Activated CD8-positive, alpha-beta T cell treated with anti-CD3 and anti-CD28 coated beads for 36 hours (primary cell): ENCODE results near the gene ANTKMT. TPM values are rescaled to one million over a fixed set of nuclear protein-coding genes. Genes with fewer than 3 reads are reported as not detected.

ENCODE experiments used
- ATAC-seq: fragments of 200-7000 bp; cut with Tn5 transposase; one replicate; pipeline ENCODE4 v1.10.0; 2021; ENCODE audit warnings: mild to moderate bottlenecking, moderate library complexity
- CTCF ChIA-PET: fragments of 350-600 bp; sonication (Branson Sonifier 250); formaldehyde crosslinking; loops from one replicate; lab custom pipeline; 2021; ENCODE audit warnings: antibody characterized with exemption; lab: Charles Lee
- POLR2A ChIA-PET: fragments of 350-600 bp; sonication (Branson Sonifier 250); formaldehyde crosslinking; loops from one replicate; lab custom pipeline; 2021; ENCODE audit warnings: antibody characterized with exemption; lab: Charles Lee
- DNase-seq: peaks from one replicate; pipeline ENCODE4 v3.0.0-alpha.2; 2020
- H3K27ac Mint-ChIP-seq: one replicate; pipeline ENCODE4 v1.8.0; 2021; ENCODE audit warnings: mild to moderate bottlenecking, mixed read lengths
- H3K27me3 Mint-ChIP-seq: one replicate; pipeline ENCODE4 v1.8.0; 2021; ENCODE audit warnings: mixed read lengths
- H3K36me3 Mint-ChIP-seq: one replicate; pipeline ENCODE4 v1.8.0; 2021; ENCODE audit warnings: low read depth, mixed read lengths
- H3K4me1 Mint-ChIP-seq: one replicate; pipeline ENCODE4 v1.8.0; 2021; ENCODE audit warnings: low read depth, mixed read lengths
- H3K4me3 Mint-ChIP-seq: one replicate; pipeline ENCODE4 v1.8.0; 2021; ENCODE audit warnings: mild to moderate bottlenecking, moderate library complexity, mixed read lengths
- H3K9me3 Mint-ChIP-seq: one replicate; pipeline ENCODE4 v1.8.0; 2021; ENCODE audit warnings: mixed read lengths
- intact Hi-C: fragments of 100-400 bp; cut with micrococcal nuclease; formaldehyde crosslinking; loops from one replicate; pipeline ENCODE4 v1.10.0; 2022
- total RNA-seq, 2 experiments: library from RNA; stranded (reverse); gene quantifications; one replicate each; pipeline ENCODE4 v1.2.3, GENCODE V29; 2021
- TF ChIP-seq, protein P1 (sequence below): fragments of 200-600 bp; IDR thresholded peaks from one replicate; pipeline ENCODE4 v1.8.0; 2022; ENCODE audit warnings: antibody characterized with exemption, mild to moderate bottlenecking

The ANTKMT gene
- total RNA-seq, 2 experiments from 2014 or later = 34.3 to 38.4 TPM

- DNase-seq (peak; percentile 42), ATAC-seq (peak; percentile 14)
- peaks cover 28% of the 10 kb centered on the region for H3K4me1 Mint-ChIP-seq
- H3K4me3 Mint-ChIP-seq = peak overlapping the region; percentile 78
- no peaks in the 10 kb centered on the region for H3K9me3 Mint-ChIP-seq
- TF ChIP-seq, protein P1, sequence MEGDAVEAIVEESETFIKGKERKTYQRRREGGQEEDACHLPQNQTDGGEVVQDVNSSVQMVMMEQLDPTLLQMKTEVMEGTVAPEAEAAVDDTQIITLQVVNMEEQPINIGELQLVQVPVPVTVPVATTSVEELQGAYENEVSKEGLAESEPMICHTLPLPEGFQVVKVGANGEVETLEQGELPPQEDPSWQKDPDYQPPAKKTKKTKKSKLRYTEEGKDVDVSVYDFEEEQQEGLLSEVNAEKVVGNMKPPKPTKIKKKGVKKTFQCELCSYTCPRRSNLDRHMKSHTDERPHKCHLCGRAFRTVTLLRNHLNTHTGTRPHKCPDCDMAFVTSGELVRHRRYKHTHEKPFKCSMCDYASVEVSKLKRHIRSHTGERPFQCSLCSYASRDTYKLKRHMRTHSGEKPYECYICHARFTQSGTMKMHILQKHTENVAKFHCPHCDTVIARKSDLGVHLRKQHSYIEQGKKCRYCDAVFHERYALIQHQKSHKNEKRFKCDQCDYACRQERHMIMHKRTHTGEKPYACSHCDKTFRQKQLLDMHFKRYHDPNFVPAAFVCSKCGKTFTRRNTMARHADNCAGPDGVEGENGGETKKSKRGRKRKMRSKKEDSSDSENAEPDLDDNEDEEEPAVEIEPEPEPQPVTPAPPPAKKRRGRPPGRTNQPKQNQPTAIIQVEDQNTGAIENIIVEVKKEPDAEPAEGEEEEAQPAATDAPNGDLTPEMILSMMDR = no peak
- POLR2A ChIA-PET = interaction anchor here (0.6 to 8.1 kb wide), 11 partner anchors 8 to 263 kb away, joined by 3 to 84 read pairs (median 4); partner anchors contain the start of genes CIAO3, HAGHL and WDR24
- H3K27me3 Mint-ChIP-seq = no peaks in the 10 kb centered on the region
- intact Hi-C loops = no loop called here
- H3K27ac Mint-ChIP-seq = peak overlapping the region; percentile 78
- CTCF ChIA-PET = interaction anchor here (0.7 to 19.6 kb wide), 14 partner anchors 8 to 338 kb away, joined by 3 to 207 read pairs (median 4); partner anchors contain the start of genes CHTF18, CIAO3, METRN and STUB1
- no peaks in the 10 kb centered on the region for H3K36me3 Mint-ChIP-seq
Measured at GRCh38 chr16:719815-720446, 1.0 kb upstream of the ANTKMT start.

- peak; percentile 86 for DNase-seq
- CTCF ChIA-PET = interaction anchor here (0.7 to 19.6 kb wide), 17 partner anchors 8 to 72 kb away, joined by 3 to 207 read pairs (median 4); partner anchors contain the start of genes CHTF18, CIAO3, METRN and STUB1
- Mint-ChIP-seq H3K27me3 (no peaks in the 10 kb centered on the region), H3K9me3 (no peaks in the 10 kb centered on the region), H3K27ac (peak overlapping the region; percentile 78), H3K4me3 (peak overlapping the region; percentile 78), H3K4me1 (peaks cover 29% of the 10 kb centered on the region), H3K36me3 (no peaks in the 10 kb centered on the region)
- TF ChIP-seq, protein P1 = peak; percentile 38
- POLR2A ChIA-PET = interaction anchor here (0.6 to 8.1 kb wide), 12 partner anchors 8 to 263 kb away, joined by 3 to 84 read pairs (median 4); partner anchors contain the start of genes CIAO3, HAGHL and WDR24
- peak; percentile 65 for ATAC-seq
- intact Hi-C loops = no loop called here
Measured at GRCh38 chr16:720447-720989, 428 bp upstream of the ANTKMT start.

GRCh38 chr16:721765-722540 is 1.0 kb downstream of the ANTKMT start:
- Mint-ChIP-seq H3K27ac (no peak overlapping the region), H3K27me3 (no peaks in the 10 kb centered on the region), H3K36me3 (no peaks in the 10 kb centered on the region), H3K4me3 (peak overlapping the region; percentile 64), H3K9me3 (no peaks in the 10 kb centered on the region), H3K4me1 (peaks cover 22% of the 10 kb centered on the region)
- peak; percentile 37 for DNase-seq
- CTCF ChIA-PET = interaction anchor here (0.8 to 19.6 kb wide), 8 partner anchors 8 to 82 kb away, joined by 3 to 207 read pairs (median 6); partner anchors contain the start of genes CIAO3 and METRN
- POLR2A ChIA-PET = interaction anchor here (0.7 to 8.1 kb wide), 6 partner anchors 8 to 80 kb away, joined by 3 to 84 read pairs (median 8); partner anchors contain the start of gene CIAO3
- ATAC-seq = no peak
- TF ChIP-seq, protein P1 = no peak
- intact Hi-C loops = no loop called here

DNA sequence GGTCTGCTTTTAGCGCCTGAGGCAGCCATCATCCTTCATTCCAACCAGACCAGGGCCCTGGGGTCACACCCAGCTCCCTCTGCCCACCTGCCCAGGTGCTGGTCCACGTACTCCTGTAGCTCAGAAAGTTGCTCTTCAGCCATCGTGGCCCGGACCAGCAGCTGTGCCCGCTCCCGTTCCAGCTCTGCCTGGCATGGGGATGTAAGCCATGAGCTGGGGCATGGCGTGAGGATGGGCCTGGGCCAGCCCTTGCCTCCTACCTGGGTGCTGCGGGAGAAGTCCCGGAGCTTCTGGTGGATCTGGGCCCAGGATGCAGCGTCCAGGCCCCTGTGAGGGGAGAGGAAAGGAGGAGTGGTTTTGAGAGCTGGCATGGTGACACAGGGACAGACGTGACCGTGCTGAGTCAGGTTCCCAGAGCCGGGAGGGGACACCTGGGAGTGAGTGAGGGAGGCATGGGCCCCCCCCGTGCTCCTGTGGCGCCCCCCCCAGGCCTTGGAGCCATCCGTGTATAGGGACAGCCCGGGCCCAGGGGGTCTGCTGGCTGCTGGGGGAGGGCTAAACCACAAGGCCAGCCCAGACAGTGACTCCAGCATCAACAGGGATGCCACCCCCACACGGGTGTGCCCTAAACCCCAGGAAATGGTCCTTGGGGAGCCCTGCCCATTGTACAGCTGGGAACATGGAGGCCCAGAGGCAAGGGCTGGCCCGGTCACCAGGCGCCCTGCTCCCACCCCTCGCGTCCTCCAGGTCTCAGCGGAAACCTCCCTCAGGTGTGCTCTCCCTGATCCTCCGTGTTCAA is 2.1 kb downstream of the ANTKMT start:
- POLR2A ChIA-PET = interaction anchor here (0.7 to 8.1 kb wide), 6 partner anchors 11 to 81 kb away, joined by 3 to 84 read pairs (median 3); partner anchors contain the start of gene CIAO3
- Mint-ChIP-seq H3K9me3 (no peaks in the 10 kb centered on the region), H3K27ac (no peak overlapping the region), H3K4me3 (peak overlapping the region; percentile 64), H3K27me3 (no peaks in the 10 kb centered on the region), H3K36me3 (no peaks in the 10 kb centered on the region), H3K4me1 (peaks cover 22% of the 10 kb centered on the region)
- intact Hi-C loops = no loop called here
- TF ChIP-seq, protein P1 = no peak
- DNase-seq = no peak
- ATAC-seq = no peak
- CTCF ChIA-PET = interaction anchor here (1.3 to 19.6 kb wide), 5 partner anchors 10 to 19 kb away, joined by 3 to 207 read pairs (median 15); partner anchors contain the start of genes CIAO3 and METRN
